GM12878 (cell line): ENCODE measurements around the gene SPOCK1. TPM values are rescaled to one million over a fixed set of nuclear protein-coding genes. Genes with fewer than 3 reads are reported as not detected.

Experiments
- ATAC-seq: fragments of 200-7000 bp; cut with Tn5 transposase; 3 replicates; pipeline ENCODE4 v1.9.1; 2020; ENCODE audit warnings: mild to moderate bottlenecking, moderate library complexity
- BruUV-seq: library from RNA; stranded (reverse); fragments of 400-500 nt; replicated peaks from 2 replicates; lab custom pipeline; 2021; lab: Mats Ljungman, UMichigan
- CTCF ChIA-PET: fragments of 300-600 bp; sonication (Branson Sonifier 250); formaldehyde crosslinking; extraction: SDS; loops from one replicate; lab custom pipeline; 2021; ENCODE audit warnings: inconsistent platforms; lab: Yijun Ruan, JAX
- POLR2A ChIA-PET: fragments of 350-600 bp; formaldehyde crosslinking; extraction: SDS; loops from one replicate; lab custom pipeline; 2021; ENCODE audit warnings: inconsistent platforms; lab: Charles Lee
- RAD21 ChIA-PET: fragments of 300-600 bp; sonication (Branson Sonifier 250); formaldehyde crosslinking; loops from one replicate; lab custom pipeline; 2023; ENCODE audit warnings: antibody characterized with exemption; ENCODE audit not compliant: unreplicated experiment; lab: Charles Lee
- SMC1A ChIA-PET: fragments of 300-600 bp; sonication (Branson Sonifier 250); formaldehyde crosslinking; loops from one replicate; lab custom pipeline; 2023; ENCODE audit not compliant: unreplicated experiment, uncharacterized antibody; lab: Charles Lee
- DNase-seq: peaks from one replicate; pipeline ENCODE4 v3.0.0-alpha.2; 2011; ENCODE audit warnings: low read depth, low spot score
- FAIRE-seq: peaks from 3 replicates; lab custom pipeline; 2011; peaks lifted over from hg19 to GRCh38; lab: Jason Lieb, UNC
- H2AFZ ChIP-seq: 2 replicates; pipeline ENCODE4 v1.6.0; 2011; ENCODE audit warnings: low read depth, low read length, control low read depth; ENCODE audit not compliant: control insufficient read depth
- H3K27ac ChIP-seq: 2 replicates; pipeline ENCODE4 v1.5.1; 2011; ENCODE audit warnings: control low read depth; ENCODE audit not compliant: control insufficient read depth, insufficient read depth
- H3K27me3 ChIP-seq, 2 experiments: replicated peaks in 1 of 2; 2 replicates each; pipeline versions ENCODE4 v1.6.0 to v1.6.1; 2011; ENCODE audit warnings: low read length in 1 of 2; ENCODE audit not compliant: control insufficient read depth in 2 of 2, insufficient read depth in 2 of 2
- H3K36me3 ChIP-seq, 2 experiments: 2 replicates each; pipeline ENCODE4 v1.5.1; 2011; ENCODE audit warnings: low read length in 1 of 2; ENCODE audit not compliant: control insufficient read depth in 2 of 2, insufficient read depth in 2 of 2
- H3K4me1 ChIP-seq: 2 replicates; pipeline ENCODE4 v1.6.1; 2011; ENCODE audit warnings: mild to moderate bottlenecking, low read length, moderate library complexity, mixed read lengths; ENCODE audit not compliant: control insufficient read depth, insufficient read depth
- H3K4me2 ChIP-seq: 2 replicates; pipeline ENCODE4 v1.6.0; 2011; ENCODE audit warnings: control low read depth; ENCODE audit not compliant: control insufficient read depth, insufficient read depth
- H3K4me3 ChIP-seq: fragments of 200-600 bp; sonication (generic); 2 replicates; pipeline ENCODE4 v1.5.1; 2016
- H3K79me2 ChIP-seq: 2 replicates; pipeline ENCODE4 v1.6.0; 2011; ENCODE audit warnings: low read length; ENCODE audit not compliant: control insufficient read depth, insufficient read depth
- H3K9ac ChIP-seq: 2 replicates; pipeline ENCODE4 v1.8.0; 2011; ENCODE audit warnings: low read length, control low read depth, mixed read lengths; ENCODE audit not compliant: control insufficient read depth, insufficient read depth
- H3K9me3 ChIP-seq: replicated peaks from 3 replicates; pipeline ENCODE4 v1.5.1; 2011; ENCODE audit warnings: mild to moderate bottlenecking, low read length; ENCODE audit not compliant: control insufficient read depth, insufficient read depth
- H4K20me1 ChIP-seq: 2 replicates; pipeline ENCODE4 v1.6.0; 2011; ENCODE audit not compliant: control insufficient read depth, insufficient read depth
- CBX5 ChIP-seq: sonication (generic); IDR thresholded peaks from 2 replicates; pipeline ENCODE4 v1.6.1; 2016; ENCODE audit warnings: low read depth, moderate library complexity, mild to moderate bottlenecking, inconsistent platforms
- CHD1 ChIP-seq: IDR thresholded peaks from 2 replicates; pipeline ENCODE4 v1.6.1; 2012; ENCODE audit warnings: low read depth, low read length, improper control_type of control experiment
- DPF2 ChIP-seq: fragments of 450-650 bp; IDR thresholded peaks from 2 replicates; pipeline ENCODE4 v1.6.1; 2017; ENCODE audit warnings: mild to moderate bottlenecking
- EZH2 ChIP-seq: IDR thresholded peaks from 2 replicates; pipeline ENCODE4 v1.6.1; 2012; ENCODE audit warnings: low read depth, mild to moderate bottlenecking, control low read depth, inconsistent platforms, low read length, borderline replicate concordance; ENCODE audit not compliant: control insufficient read depth
- NRF1 ChIP-seq: conservative IDR thresholded peaks from 2 replicates; pipeline ENCODE4 v1.6.1; 2011; ENCODE audit warnings: mild to moderate bottlenecking, low read depth, low read length, improper control_type of control experiment
- POLR2A ChIP-seq: IDR thresholded peaks from 2 replicates; pipeline ENCODE4 v1.6.1; 2011; ENCODE audit warnings: low read depth, mild to moderate bottlenecking, low read length
- SRF ChIP-seq, 2 experiments: IDR thresholded peaks; 2 replicates each; pipeline ENCODE4 v1.6.1; 2011; ENCODE audit warnings: low read depth in 2 of 2, low read length in 2 of 2, mild to moderate bottlenecking in 1 of 2, moderate library complexity in 1 of 2
- STAT1 ChIP-seq: fragments of 450-650 bp; conservative IDR thresholded peaks from 2 replicates; pipeline ENCODE4 v1.6.1; 2014; ENCODE audit warnings: antibody characterized with exemption, mild to moderate bottlenecking
- ZNF274 ChIP-seq: IDR thresholded peaks from one replicate; pipeline ENCODE4 v1.8.0; 2011; ENCODE audit not compliant: insufficient read length, insufficient read depth
- WGBS: methylation state at CpG from one replicate; pipeline ENCODE4 v1.1.6; 2016; ENCODE audit warnings: low lambda C conversion rate; ENCODE audit not compliant: insufficient replicate concordance, insufficient coverage; ENCODE audit errors: missing lambda C conversion rate; 5-methylcytosine and 5-hydroxymethylcytosine counted together
- in situ Hi-C: fragments of 300-500 bp; cut with MboI; formaldehyde crosslinking; loops from 9 replicates; pipeline ENCODE4 v1.14.3; 2018; ENCODE audit warnings: mixed read lengths
- intact Hi-C: fragments of 100-400 bp; cut with micrococcal nuclease; formaldehyde crosslinking; loops from one replicate; pipeline ENCODE4 v1.14.2; 2022; ENCODE audit not compliant: unreplicated experiment
- polyA plus RNA-seq, 11 experiments: library from polyadenylated mRNA; depleted of rRNA in 4 of 11; unstranded in 6 of 11; stranded (reverse) in 5 of 11; fragments of >200 nt; fragmentation: Nextera tagmentation in 4 of 11; fragmentation: Illumina TruSeq in 1 of 11; extraction: Ambion mirVana in 4 of 11; extraction: Trizol in 1 of 11; gene quantifications; 1 replicate in 1 of 11; 2 replicates in 10 of 11; pipeline versions ENCODE4 v1.2.1 to v1.2.3, GENCODE V29; 2011 to 2016; ENCODE audit warnings: inconsistent platforms in 2 of 11, missing spikeins in 2 of 11, low read depth in 1 of 11
- total RNA-seq, 4 experiments: library from RNA; depleted of rRNA in 3 of 4; stranded (reverse); fragments of >200 nt in 3 of 4; fragmentation: Illumina TruSeq in 1 of 4; extraction: Trizol in 1 of 4; gene quantifications; 2 replicates each; pipeline versions ENCODE4 v1.2.1 to v1.2.3, GENCODE V29; 2013 to 2021
- TF ChIP-seq, protein P1 (sequence below): IDR thresholded peaks from 2 replicates; pipeline ENCODE4 v1.6.1; 2012; ENCODE audit warnings: low read length, inconsistent platforms
- TF ChIP-seq, protein P2 (sequence below): IDR thresholded peaks from 2 replicates; pipeline ENCODE4 v1.6.1; 2011; ENCODE audit warnings: mild to moderate bottlenecking, low read depth, low read length, moderate library complexity; ENCODE audit not compliant: insufficient replicate concordance
- TF ChIP-seq, protein P3 (sequence below): fragments of 450-650 bp; IDR thresholded peaks from 2 replicates; pipeline ENCODE4 v1.6.1; 2017; ENCODE audit warnings: mild to moderate bottlenecking, low read depth, inconsistent platforms; ENCODE audit not compliant: poor library complexity, severe bottlenecking
- TF ChIP-seq, protein P4 (sequence below): IDR thresholded peaks from 2 replicates; pipeline ENCODE4 v1.6.1; 2011; ENCODE audit warnings: borderline replicate concordance, low read depth, mild to moderate bottlenecking, moderate library complexity, low read length; ENCODE audit not compliant: insufficient read depth, poor library complexity, severe bottlenecking
- TF ChIP-seq, protein P5 (sequence below): fragments of 450-650 bp; IDR thresholded peaks from 2 replicates; pipeline ENCODE4 v1.6.1; 2018; ENCODE audit warnings: borderline replicate concordance, mild to moderate bottlenecking; ENCODE audit not compliant: partially characterized antibody

SPOCK1 gene
- total and polyA plus RNA-seq, 10 of the 15 experiments (the other 5 are each of a cell fraction or from before 2014, with no cell fraction given) = 0.06 to 0.68 (median 0.25) TPM; not detected in 3

DNA sequence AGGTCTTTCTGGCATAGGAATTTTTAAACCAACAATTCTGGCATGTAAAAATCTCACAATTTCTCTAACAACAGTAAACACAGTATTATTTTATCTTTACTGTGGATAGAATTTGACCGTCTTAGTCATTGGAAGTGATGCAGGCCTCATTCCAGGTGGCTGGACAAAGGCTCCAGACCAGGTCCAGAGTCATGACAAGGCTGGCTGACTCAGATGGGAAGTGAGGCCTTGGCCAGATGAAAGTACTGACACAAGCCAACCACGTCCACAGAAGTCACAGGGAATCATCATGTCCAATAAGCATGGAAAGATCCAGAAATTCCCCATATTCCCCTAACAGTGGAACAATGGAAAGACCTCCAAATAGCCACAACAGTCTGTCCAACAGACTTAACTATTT lies 12.4 kb downstream of the SPOCK1 start (continued):
- TF ChIP-seq, protein P1, sequence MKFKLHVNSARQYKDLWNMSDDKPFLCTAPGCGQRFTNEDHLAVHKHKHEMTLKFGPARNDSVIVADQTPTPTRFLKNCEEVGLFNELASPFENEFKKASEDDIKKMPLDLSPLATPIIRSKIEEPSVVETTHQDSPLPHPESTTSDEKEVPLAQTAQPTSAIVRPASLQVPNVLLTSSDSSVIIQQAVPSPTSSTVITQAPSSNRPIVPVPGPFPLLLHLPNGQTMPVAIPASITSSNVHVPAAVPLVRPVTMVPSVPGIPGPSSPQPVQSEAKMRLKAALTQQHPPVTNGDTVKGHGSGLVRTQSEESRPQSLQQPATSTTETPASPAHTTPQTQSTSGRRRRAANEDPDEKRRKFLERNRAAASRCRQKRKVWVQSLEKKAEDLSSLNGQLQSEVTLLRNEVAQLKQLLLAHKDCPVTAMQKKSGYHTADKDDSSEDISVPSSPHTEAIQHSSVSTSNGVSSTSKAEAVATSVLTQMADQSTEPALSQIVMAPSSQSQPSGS = no peak
- TF ChIP-seq POLR2A (no peak), NRF1 (no peak), SRF (IDR thresholded peaks at IDR 0.05; ENCODE audit: low read depth in 2 of 2, low read length in 2 of 2) (no peak), EZH2 (no peak)
- TF ChIP-seq, all 136 proteins: peak for 0

DNA sequence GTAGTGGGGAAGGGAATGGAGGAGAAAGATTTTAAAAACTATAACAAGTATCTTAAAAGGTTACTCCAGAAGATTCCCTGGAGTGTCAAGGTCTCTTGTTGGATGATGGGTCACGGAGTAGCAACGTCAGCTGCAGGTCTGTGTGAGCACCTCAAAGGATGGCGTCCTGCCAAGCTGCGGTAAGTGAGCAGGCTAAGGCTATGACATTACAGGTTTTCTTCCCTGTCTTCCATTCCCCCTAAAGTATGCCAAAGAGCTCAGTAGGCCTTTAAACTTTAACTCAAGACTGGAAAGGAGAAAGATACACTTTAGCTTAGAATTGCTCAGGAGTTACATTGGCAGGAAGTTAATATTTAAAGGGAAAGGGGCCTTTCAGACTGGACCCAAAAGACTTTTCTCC lies 17.5 kb downstream of the SPOCK1 start:
- no peak for FAIRE-seq
- Histone ChIP-seq H3K36me3 (no peaks in the 10 kb centered on the region), H3K27me3 (no peaks in the 10 kb centered on the region), H3K4me3 (no peak overlapping the region), H4K20me1 (no peaks in the 10 kb centered on the region), H3K27ac (no peak overlapping the region), H3K79me2 (no peaks in the 10 kb centered on the region), H3K9ac (no peak overlapping the region), H3K4me2 (no peak overlapping the region), H3K9me3 (no peaks in the 10 kb centered on the region), H3K4me1 (no peaks in the 10 kb centered on the region), H2AFZ (no peak overlapping the region)
- ChIA-PET SMC1A (interaction anchor here (0.9 to 1.2 kb wide), 2 partner anchors 157 to 161 kb away, joined by 3 read pairs; no protein-coding TSS in a partner anchor), RAD21 (no interaction called here), POLR2A (no interaction called here), CTCF (interaction anchor here (0.7 to 0.8 kb wide), 2 partner anchors 10 to 161 kb away, joined by 3 to 4 read pairs; no protein-coding TSS in a partner anchor)
- no peak for ATAC-seq
- DNase-seq = no peak
- WGBS = 35% methylated on average over 4 of the region's 4 CpGs
- no TSS peak for BruUV-seq
- in situ Hi-C loops (no loop called here), intact Hi-C loops (no loop called here)
- no peak for TF ChIP-seq CHD1
- TF ChIP-seq, protein P2, sequence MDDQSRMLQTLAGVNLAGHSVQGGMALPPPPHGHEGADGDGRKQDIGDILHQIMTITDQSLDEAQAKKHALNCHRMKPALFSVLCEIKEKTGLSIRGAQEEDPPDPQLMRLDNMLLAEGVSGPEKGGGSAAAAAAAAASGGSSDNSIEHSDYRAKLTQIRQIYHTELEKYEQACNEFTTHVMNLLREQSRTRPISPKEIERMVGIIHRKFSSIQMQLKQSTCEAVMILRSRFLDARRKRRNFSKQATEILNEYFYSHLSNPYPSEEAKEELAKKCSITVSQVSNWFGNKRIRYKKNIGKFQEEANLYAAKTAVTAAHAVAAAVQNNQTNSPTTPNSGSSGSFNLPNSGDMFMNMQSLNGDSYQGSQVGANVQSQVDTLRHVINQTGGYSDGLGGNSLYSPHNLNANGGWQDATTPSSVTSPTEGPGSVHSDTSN = no peak
- no peak for TF ChIP-seq DPF2
- TF ChIP-seq, protein P3, sequence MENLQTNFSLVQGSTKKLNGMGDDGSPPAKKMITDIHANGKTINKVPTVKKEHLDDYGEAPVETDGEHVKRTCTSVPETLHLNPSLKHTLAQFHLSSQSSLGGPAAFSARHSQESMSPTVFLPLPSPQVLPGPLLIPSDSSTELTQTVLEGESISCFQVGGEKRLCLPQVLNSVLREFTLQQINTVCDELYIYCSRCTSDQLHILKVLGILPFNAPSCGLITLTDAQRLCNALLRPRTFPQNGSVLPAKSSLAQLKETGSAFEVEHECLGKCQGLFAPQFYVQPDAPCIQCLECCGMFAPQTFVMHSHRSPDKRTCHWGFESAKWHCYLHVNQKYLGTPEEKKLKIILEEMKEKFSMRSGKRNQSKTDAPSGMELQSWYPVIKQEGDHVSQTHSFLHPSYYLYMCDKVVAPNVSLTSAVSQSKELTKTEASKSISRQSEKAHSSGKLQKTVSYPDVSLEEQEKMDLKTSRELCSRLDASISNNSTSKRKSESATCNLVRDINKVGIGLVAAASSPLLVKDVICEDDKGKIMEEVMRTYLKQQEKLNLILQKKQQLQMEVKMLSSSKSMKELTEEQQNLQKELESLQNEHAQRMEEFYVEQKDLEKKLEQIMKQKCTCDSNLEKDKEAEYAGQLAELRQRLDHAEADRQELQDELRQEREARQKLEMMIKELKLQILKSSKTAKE = no peak
- TF ChIP-seq STAT1 = no peak
- TF ChIP-seq CBX5 = no peak
- TF ChIP-seq ZNF274 = no peak
- TF ChIP-seq, protein P4, sequence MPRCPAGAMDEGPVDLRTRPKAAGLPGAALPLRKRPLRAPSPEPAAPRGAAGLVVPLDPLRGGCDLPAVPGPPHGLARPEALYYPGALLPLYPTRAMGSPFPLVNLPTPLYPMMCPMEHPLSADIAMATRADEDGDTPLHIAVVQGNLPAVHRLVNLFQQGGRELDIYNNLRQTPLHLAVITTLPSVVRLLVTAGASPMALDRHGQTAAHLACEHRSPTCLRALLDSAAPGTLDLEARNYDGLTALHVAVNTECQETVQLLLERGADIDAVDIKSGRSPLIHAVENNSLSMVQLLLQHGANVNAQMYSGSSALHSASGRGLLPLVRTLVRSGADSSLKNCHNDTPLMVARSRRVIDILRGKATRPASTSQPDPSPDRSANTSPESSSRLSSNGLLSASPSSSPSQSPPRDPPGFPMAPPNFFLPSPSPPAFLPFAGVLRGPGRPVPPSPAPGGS = no peak
- TF ChIP-seq, protein P5, sequence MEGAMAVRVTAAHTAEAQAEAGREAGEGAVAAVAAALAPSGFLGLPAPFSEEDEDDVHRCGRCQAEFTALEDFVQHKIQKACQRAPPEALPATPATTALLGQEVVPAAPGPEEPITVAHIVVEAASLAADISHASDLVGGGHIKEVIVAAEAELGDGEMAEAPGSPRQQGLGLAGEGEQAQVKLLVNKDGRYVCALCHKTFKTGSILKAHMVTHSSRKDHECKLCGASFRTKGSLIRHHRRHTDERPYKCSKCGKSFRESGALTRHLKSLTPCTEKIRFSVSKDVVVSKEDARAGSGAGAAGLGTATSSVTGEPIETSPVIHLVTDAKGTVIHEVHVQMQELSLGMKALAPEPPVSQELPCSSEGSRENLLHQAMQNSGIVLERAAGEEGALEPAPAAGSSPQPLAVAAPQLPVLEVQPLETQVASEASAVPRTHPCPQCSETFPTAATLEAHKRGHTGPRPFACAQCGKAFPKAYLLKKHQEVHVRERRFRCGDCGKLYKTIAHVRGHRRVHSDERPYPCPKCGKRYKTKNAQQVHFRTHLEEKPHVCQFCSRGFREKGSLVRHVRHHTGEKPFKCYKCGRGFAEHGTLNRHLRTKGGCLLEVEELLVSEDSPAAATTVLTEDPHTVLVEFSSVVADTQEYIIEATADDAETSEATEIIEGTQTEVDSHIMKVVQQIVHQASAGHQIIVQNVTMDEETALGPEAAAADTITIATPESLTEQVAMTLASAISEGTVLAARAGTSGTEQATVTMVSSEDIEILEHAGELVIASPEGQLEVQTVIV = no peak
